DOHH2 (cell line): ENCODE data around the gene GRIK2.

Experiments used
- EZH2phosphoT487 ChIP-seq: fragments of 200-600 bp; sonication (generic); IDR thresholded peaks from 2 replicates; pipeline ENCODE4 v1.6.1; 2017; ENCODE audit warnings: borderline replicate concordance, mild to moderate bottlenecking, antibody characterized with exemption, low read length, moderate library complexity, mixed read lengths
- TF ChIP-seq, protein P1 (sequence below): fragments of 200-600 bp; sonication (generic); IDR thresholded peaks from one replicate; pipeline ENCODE4 v1.5.1; 2014; ENCODE audit warnings: antibody characterized with exemption, mild to moderate bottlenecking, low read depth, low read length; ENCODE audit not compliant: poor library complexity, severe bottlenecking

DNA sequence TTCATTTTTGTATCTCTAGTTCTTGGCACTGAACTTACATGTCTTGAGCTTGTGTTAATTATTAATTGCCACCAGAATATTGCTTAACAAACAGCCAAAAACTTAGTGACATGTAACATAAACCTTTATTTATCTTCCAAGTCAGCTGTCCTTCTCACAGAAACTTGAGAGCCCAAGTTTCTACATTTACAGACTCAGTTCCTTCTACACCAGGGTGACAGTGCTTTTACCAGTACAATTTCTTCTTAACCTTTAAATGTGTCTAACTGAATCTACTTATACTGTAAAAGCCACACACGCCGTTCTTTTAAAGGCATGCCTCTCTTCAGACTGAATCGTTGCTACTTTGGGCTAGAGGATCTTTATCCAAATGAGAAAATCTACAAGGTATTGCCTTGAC is 539.2 kb downstream of the GRIK2 start:
- no peak for TF ChIP-seq EZH2phosphoT487
- TF ChIP-seq, protein P1, sequence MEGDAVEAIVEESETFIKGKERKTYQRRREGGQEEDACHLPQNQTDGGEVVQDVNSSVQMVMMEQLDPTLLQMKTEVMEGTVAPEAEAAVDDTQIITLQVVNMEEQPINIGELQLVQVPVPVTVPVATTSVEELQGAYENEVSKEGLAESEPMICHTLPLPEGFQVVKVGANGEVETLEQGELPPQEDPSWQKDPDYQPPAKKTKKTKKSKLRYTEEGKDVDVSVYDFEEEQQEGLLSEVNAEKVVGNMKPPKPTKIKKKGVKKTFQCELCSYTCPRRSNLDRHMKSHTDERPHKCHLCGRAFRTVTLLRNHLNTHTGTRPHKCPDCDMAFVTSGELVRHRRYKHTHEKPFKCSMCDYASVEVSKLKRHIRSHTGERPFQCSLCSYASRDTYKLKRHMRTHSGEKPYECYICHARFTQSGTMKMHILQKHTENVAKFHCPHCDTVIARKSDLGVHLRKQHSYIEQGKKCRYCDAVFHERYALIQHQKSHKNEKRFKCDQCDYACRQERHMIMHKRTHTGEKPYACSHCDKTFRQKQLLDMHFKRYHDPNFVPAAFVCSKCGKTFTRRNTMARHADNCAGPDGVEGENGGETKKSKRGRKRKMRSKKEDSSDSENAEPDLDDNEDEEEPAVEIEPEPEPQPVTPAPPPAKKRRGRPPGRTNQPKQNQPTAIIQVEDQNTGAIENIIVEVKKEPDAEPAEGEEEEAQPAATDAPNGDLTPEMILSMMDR, result no peak
